Neural progenitor cell (in vitro differentiated cells): Measurements from ENCODE around the gene OPCML. TPM values are rescaled to one million over a fixed set of nuclear protein-coding genes. Genes with fewer than 3 reads are reported as not detected.

Experiments used
- DNase-seq: peaks from one replicate; pipeline ENCODE4 v3.0.0-alpha.2; 2016; ENCODE audit warnings: low spot score
- H2AFZ ChIP-seq: fragments of 200-600 bp; sonication (generic); replicated peaks from 2 replicates; pipeline ENCODE4 v1.6.1; 2016; ENCODE audit warnings: antibody characterized with exemption
- H3F3A ChIP-seq: fragments of 200-600 bp; sonication (generic); 2 replicates; pipeline ENCODE4 v1.6.1; 2016; ENCODE audit warnings: antibody characterized with exemption, low read depth
- H3K27ac ChIP-seq: fragments of 200-600 bp; sonication (generic); 2 replicates; pipeline ENCODE4 v1.5.1; 2016; ENCODE audit warnings: mild to moderate bottlenecking
- H3K27me3 ChIP-seq: fragments of 200-600 bp; sonication (generic); 2 replicates; pipeline ENCODE4 v1.6.1; 2016; ENCODE audit warnings: mild to moderate bottlenecking, moderate library complexity
- H3K36me3 ChIP-seq: fragments of 200-600 bp; sonication (generic); 2 replicates; pipeline ENCODE4 v1.5.1; 2016
- H3K4me1 ChIP-seq: fragments of 200-600 bp; sonication (generic); 2 replicates; pipeline ENCODE4 v1.6.1; 2016; ENCODE audit warnings: mixed run types
- H3K4me2 ChIP-seq: fragments of 200-600 bp; sonication (generic); 2 replicates; pipeline ENCODE4 v1.6.1; 2016
- H3K4me3 ChIP-seq: fragments of 200-600 bp; sonication (generic); 2 replicates; pipeline ENCODE4 v1.5.1; 2016
- H3K79me2 ChIP-seq: fragments of 200-600 bp; sonication (generic); 2 replicates; pipeline ENCODE4 v1.6.1; 2016; ENCODE audit warnings: low read depth
- H3K9ac ChIP-seq: fragments of 200-600 bp; sonication (generic); 2 replicates; pipeline ENCODE4 v1.6.1; 2016
- H3K9me3 ChIP-seq: fragments of 200-600 bp; sonication (generic); 2 replicates; pipeline ENCODE4 v1.5.1; 2016; ENCODE audit warnings: low read depth
- H4K20me1 ChIP-seq: fragments of 200-600 bp; sonication (generic); 2 replicates; pipeline ENCODE4 v1.6.1; 2016; ENCODE audit warnings: low read depth
- H3K27ac Mint-ChIP-seq: 3 replicates; pipeline ENCODE4 v1.8.0; 2021; ENCODE audit warnings: mixed read lengths
- H3K27me3 Mint-ChIP-seq: 2 replicates; pipeline ENCODE4 v1.8.0; 2022; ENCODE audit warnings: low read depth, mild to moderate bottlenecking, inconsistent platforms, moderate library complexity, mixed read lengths; ENCODE audit not compliant: insufficient read depth
- H3K36me3 Mint-ChIP-seq: 3 replicates; pipeline ENCODE4 v1.8.0; 2021; ENCODE audit warnings: mixed read lengths
- H3K4me1 Mint-ChIP-seq: 3 replicates; pipeline ENCODE4 v1.8.0; 2021; ENCODE audit warnings: mixed read lengths
- H3K4me3 Mint-ChIP-seq: 3 replicates; pipeline ENCODE4 v1.8.0; 2021; ENCODE audit warnings: mild to moderate bottlenecking, moderate library complexity, mixed read lengths
- H3K9me3 Mint-ChIP-seq: 3 replicates; pipeline ENCODE4 v1.8.0; 2020; ENCODE audit warnings: mixed read lengths
- CTCF ChIP-seq: fragments of 200-600 bp; sonication (generic); IDR thresholded peaks from 2 replicates; pipeline ENCODE4 v1.5.1; 2017; ENCODE audit warnings: antibody characterized with exemption, mild to moderate bottlenecking
- EZH2 ChIP-seq: fragments of 200-600 bp; sonication (generic); IDR thresholded peaks from 2 replicates; pipeline ENCODE4 v1.6.1; 2017; ENCODE audit warnings: antibody characterized with exemption, mild to moderate bottlenecking, moderate library complexity
- EZH2phosphoT487 ChIP-seq: fragments of 200-600 bp; sonication (generic); IDR thresholded peaks from 2 replicates; pipeline ENCODE4 v1.6.1; 2017; ENCODE audit warnings: antibody characterized with exemption
- total RNA-seq: library from RNA; depleted of rRNA; stranded (reverse); fragments of >200 nt; gene quantifications from 2 replicates; pipeline ENCODE4 v1.2.3, GENCODE V29; 2015; ENCODE audit warnings: low replicate concordance

The OPCML gene
- total RNA-seq, 1 donor from 2014 or later: 0.02 TPM

- no peak overlapping the region for H3K4me3 ChIP-seq
- peaks cover 4% of the 10 kb centered on the region for H3K9me3 Mint-ChIP-seq
- no peak for TF ChIP-seq EZH2phosphoT487
- no peak for TF ChIP-seq EZH2
- no peak for TF ChIP-seq CTCF
- no peak overlapping the region for H3K9ac ChIP-seq
- no peaks in the 10 kb centered on the region for H3K27me3 Mint-ChIP-seq
- no peak for DNase-seq
- H3F3A ChIP-seq: no peaks in the 10 kb centered on the region
- H4K20me1 ChIP-seq: no peaks in the 10 kb centered on the region
- no peaks in the 10 kb centered on the region for H3K9me3 ChIP-seq
- H3K4me1 ChIP-seq: peaks cover 7% of the 10 kb centered on the region
- no peaks in the 10 kb centered on the region for H3K36me3 ChIP-seq
- H3K79me2 ChIP-seq: no peaks in the 10 kb centered on the region
- H3K27me3 ChIP-seq: no peaks in the 10 kb centered on the region
- H3K4me2 ChIP-seq: no peak overlapping the region
- H2AFZ ChIP-seq: no peak overlapping the region
- no peaks in the 10 kb centered on the region for H3K36me3 Mint-ChIP-seq
- peaks cover 44% of the 10 kb centered on the region for H3K4me1 Mint-ChIP-seq
- no peak overlapping the region for H3K27ac Mint-ChIP-seq
- no peak overlapping the region for H3K4me3 Mint-ChIP-seq
- H3K27ac ChIP-seq: no peak overlapping the region
Measured at GRCh38 chr11:132457445-132457844, 1074.9 kb downstream of the OPCML start.

GRCh38 chr11:132456751-132457328 lies 1075.5 kb downstream of the OPCML start:
- H3K4me1 Mint-ChIP-seq: peaks cover 49% of the 10 kb centered on the region
- Histone ChIP-seq H2AFZ (no peak overlapping the region), H3K4me2 (peak overlapping the region; percentile 12), H3K27ac (no peak overlapping the region), H3K9ac (no peak overlapping the region), H3K27me3 (no peaks in the 10 kb centered on the region), H4K20me1 (no peaks in the 10 kb centered on the region), H3K79me2 (no peaks in the 10 kb centered on the region), H3K36me3 (no peaks in the 10 kb centered on the region), H3K4me3 (no peak overlapping the region), H3K9me3 (no peaks in the 10 kb centered on the region), H3K4me1 (peaks cover 11% of the 10 kb centered on the region), H3F3A (no peaks in the 10 kb centered on the region)
- peak overlapping the region; percentile 19 for H3K4me3 Mint-ChIP-seq
- no peaks in the 10 kb centered on the region for H3K36me3 Mint-ChIP-seq
- H3K9me3 Mint-ChIP-seq: peaks cover 4% of the 10 kb centered on the region
- DNase-seq: peak; percentile 50
- no peaks in the 10 kb centered on the region for H3K27me3 Mint-ChIP-seq
- H3K27ac Mint-ChIP-seq: no peak overlapping the region
- TF ChIP-seq CTCF (no peak), EZH2 (no peak), EZH2phosphoT487 (no peak)

GRCh38 chr11:132455044-132455443 lies 1077.3 kb downstream of the OPCML start:
- DNase-seq: no peak
- no peaks in the 10 kb centered on the region for H3K36me3 ChIP-seq
- H3K27ac ChIP-seq: no peak overlapping the region
- Mint-ChIP-seq H3K27me3 (no peaks in the 10 kb centered on the region), H3K9me3 (no peaks in the 10 kb centered on the region), H3K4me3 (no peak overlapping the region), H3K36me3 (no peaks in the 10 kb centered on the region), H3K4me1 (peaks cover 61% of the 10 kb centered on the region), H3K27ac (no peak overlapping the region)
- H3K4me2 ChIP-seq: no peak overlapping the region
- no peak overlapping the region for H3K4me3 ChIP-seq
- H3K9me3 ChIP-seq: no peaks in the 10 kb centered on the region
- H3K9ac ChIP-seq: no peak overlapping the region
- no peaks in the 10 kb centered on the region for H3F3A ChIP-seq
- no peaks in the 10 kb centered on the region for H3K79me2 ChIP-seq
- H2AFZ ChIP-seq: no peak overlapping the region
- H3K27me3 ChIP-seq: no peaks in the 10 kb centered on the region
- no peak for TF ChIP-seq EZH2phosphoT487
- no peak for TF ChIP-seq EZH2
- no peak for TF ChIP-seq CTCF
- no peaks in the 10 kb centered on the region for H4K20me1 ChIP-seq
- peaks cover 18% of the 10 kb centered on the region for H3K4me1 ChIP-seq
